Ascending aorta (tissue), 2 donors: ENCODE results near the gene OR2L8. TPM values are rescaled to one million over a fixed set of nuclear protein-coding genes. Genes with fewer than 3 reads are reported as not detected.

Experiments used
- DNase-seq, 2 donors: peaks; one replicate each; pipeline ENCODE4 v3.0.0-alpha.2; 2019; ENCODE audit warnings: low spot score in 2 of 2
- H3K27ac ChIP-seq, 2 donors: fragments of 200-600 bp; sonication (generic); one replicate each; pipeline ENCODE4 v1.5.1; 2016 to 2017; ENCODE audit warnings: mild to moderate bottlenecking in 1 of 2
- H3K27me3 ChIP-seq: fragments of 200-600 bp; sonication (generic); one replicate; pipeline ENCODE4 v1.5.1; 2017
- H3K36me3 ChIP-seq, 2 donors: fragments of 200-600 bp; sonication (generic); one replicate each; pipeline ENCODE4 v1.5.1; 2016
- H3K4me1 ChIP-seq, 2 donors: fragments of 200-600 bp; sonication (generic); one replicate each; pipeline ENCODE4 v1.5.1; 2016 to 2017; ENCODE audit warnings: mild to moderate bottlenecking in 1 of 2
- H3K4me3 ChIP-seq, 2 donors: fragments of 200-600 bp; sonication (generic); one replicate each; pipeline ENCODE4 v1.5.1; 2016 to 2017; ENCODE audit warnings: mild to moderate bottlenecking in 1 of 2
- H3K9me3 ChIP-seq, 2 donors: fragments of 200-600 bp; sonication (generic); one replicate each; pipeline ENCODE4 v1.5.1; 2016
- intact Hi-C: fragments of 100-400 bp; cut with DNase I; formaldehyde crosslinking; loops from one replicate; pipeline ENCODE4 v1.15.1; 2023
- total RNA-seq: library from RNA; depleted of rRNA; stranded (reverse); fragments of >200 nt; gene quantifications from one replicate; pipeline ENCODE4 v1.1.0, GENCODE V29; 2016
- TF ChIP-seq, protein P1 (sequence below), 3 experiments: fragments of 200-600 bp in 2 of 3; fragments of 450-650 bp in 1 of 3; sonication (generic) in 2 of 3; IDR thresholded peaks; one replicate each; pipeline ENCODE4 v1.5.1; 2016 to 2019; ENCODE audit warnings: antibody characterized with exemption in 3 of 3, mild to moderate bottlenecking in 1 of 3, moderate library complexity in 1 of 3

OR2L8 gene
- total RNA-seq, 1 donor from 2014 or later, result not detected

GRCh38 chr1:247942624-247943023, 6.0 kb upstream of the OR2L8 start:
- no peak overlapping the region for H3K27ac ChIP-seq
- TF ChIP-seq, protein P1, sequence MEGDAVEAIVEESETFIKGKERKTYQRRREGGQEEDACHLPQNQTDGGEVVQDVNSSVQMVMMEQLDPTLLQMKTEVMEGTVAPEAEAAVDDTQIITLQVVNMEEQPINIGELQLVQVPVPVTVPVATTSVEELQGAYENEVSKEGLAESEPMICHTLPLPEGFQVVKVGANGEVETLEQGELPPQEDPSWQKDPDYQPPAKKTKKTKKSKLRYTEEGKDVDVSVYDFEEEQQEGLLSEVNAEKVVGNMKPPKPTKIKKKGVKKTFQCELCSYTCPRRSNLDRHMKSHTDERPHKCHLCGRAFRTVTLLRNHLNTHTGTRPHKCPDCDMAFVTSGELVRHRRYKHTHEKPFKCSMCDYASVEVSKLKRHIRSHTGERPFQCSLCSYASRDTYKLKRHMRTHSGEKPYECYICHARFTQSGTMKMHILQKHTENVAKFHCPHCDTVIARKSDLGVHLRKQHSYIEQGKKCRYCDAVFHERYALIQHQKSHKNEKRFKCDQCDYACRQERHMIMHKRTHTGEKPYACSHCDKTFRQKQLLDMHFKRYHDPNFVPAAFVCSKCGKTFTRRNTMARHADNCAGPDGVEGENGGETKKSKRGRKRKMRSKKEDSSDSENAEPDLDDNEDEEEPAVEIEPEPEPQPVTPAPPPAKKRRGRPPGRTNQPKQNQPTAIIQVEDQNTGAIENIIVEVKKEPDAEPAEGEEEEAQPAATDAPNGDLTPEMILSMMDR (IDR thresholded peaks at IDR 0.05), result no peak
- H3K36me3 ChIP-seq, result no peaks in the 10 kb centered on the region
- DNase-seq, result no peak
- H3K27me3 ChIP-seq, result no peaks in the 10 kb centered on the region
- no peaks in the 10 kb centered on the region for H3K9me3 ChIP-seq
- no peak overlapping the region for H3K4me3 ChIP-seq
- no peaks in the 10 kb centered on the region for H3K4me1 ChIP-seq
- intact Hi-C loops, result no loop called here

GRCh38 chr1:247953408-247953807, 4.8 kb downstream of the OR2L8 start:
- H3K4me3 ChIP-seq, result no peak overlapping the region
- no peak for DNase-seq
- intact Hi-C loops, result no loop called here

DNA sequence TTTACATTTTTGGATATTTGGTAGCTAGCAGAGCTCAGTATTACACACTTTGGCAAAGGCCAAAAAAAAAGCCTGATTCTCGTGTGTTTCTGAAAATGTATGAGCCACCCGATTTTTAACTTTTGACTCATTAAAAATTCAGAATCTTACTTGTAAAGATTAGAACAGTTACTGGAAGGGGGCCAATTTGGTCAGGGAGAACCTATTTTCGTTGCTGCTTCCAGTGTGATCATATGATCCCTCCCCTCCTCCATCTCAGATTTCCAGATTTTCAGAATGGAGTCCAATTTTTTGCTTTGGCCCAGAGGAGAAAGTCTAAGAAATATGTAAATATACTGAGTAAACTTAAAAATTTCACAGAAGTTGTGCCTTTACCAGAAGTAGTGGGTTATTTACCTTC, 13.1 kb downstream of the OR2L8 start:
- Histone ChIP-seq H3K27ac (no peak overlapping the region), H3K9me3 (no peaks in the 10 kb centered on the region), H3K36me3 (no peaks in the 10 kb centered on the region), H3K4me3 (no peak overlapping the region), H3K27me3 (no peaks in the 10 kb centered on the region), H3K4me1 (no peaks in the 10 kb centered on the region)
- TF ChIP-seq, protein P1 (IDR thresholded peaks at IDR 0.05), result no peak
- intact Hi-C loops, result no loop called here
- no peak for DNase-seq

More at GRCh38 chr1:247953408-247953807, 4.8 kb downstream of the OR2L8 start:
- no peaks in the 10 kb centered on the region for H3K36me3 ChIP-seq
- no peak overlapping the region for H3K27ac ChIP-seq
- no peaks in the 10 kb centered on the region for H3K9me3 ChIP-seq
- no peaks in the 10 kb centered on the region for H3K27me3 ChIP-seq
- no peaks in the 10 kb centered on the region for H3K4me1 ChIP-seq
- TF ChIP-seq, protein P1 (IDR thresholded peaks at IDR 0.05), result no peak

- no peaks in the 10 kb centered on the region for H3K9me3 ChIP-seq
- no peaks in the 10 kb centered on the region for H3K4me1 ChIP-seq
- TF ChIP-seq, protein P1 (IDR thresholded peaks at IDR 0.05), result no peak
- H3K27ac ChIP-seq, result no peak overlapping the region
- no peaks in the 10 kb centered on the region for H3K36me3 ChIP-seq
- no peak for DNase-seq
- H3K27me3 ChIP-seq, result no peaks in the 10 kb centered on the region
- intact Hi-C loops, result no loop called here
- no peak overlapping the region for H3K4me3 ChIP-seq
Observed at GRCh38 chr1:247962911-247963588, 14.4 kb downstream of the OR2L8 start.

- no peak within 1 kb of the TSS for H3K27ac ChIP-seq
- H3K36me3 ChIP-seq, result no peaks in the 10 kb centered on the region
- H3K9me3 ChIP-seq, result no peaks in the 10 kb centered on the region
- intact Hi-C loops, result no loop called here
- TF ChIP-seq, protein P1 (IDR thresholded peaks at IDR 0.05), result no peak
- no peak within 1 kb of the TSS for H3K4me3 ChIP-seq
- H3K4me1 ChIP-seq, result no peaks in the 10 kb centered on the region
- no peaks in the 10 kb centered on the region for H3K27me3 ChIP-seq
- no peak for DNase-seq
Observed at GRCh38 chr1:247964933-247965332, 16.3 kb downstream of the OR2L8 start, which contains the start of gene OR2AK2. OR2AK2 (plus strand) TSS chr1:247965233; CDS start chr1:247965377, 144 bp downstream.
